Measurements from ENCODE around the gene GADD45G.

GADD45G gene

GRCh38 chr9:89592963-89593726, 11.7 kb upstream of the GADD45G start:
- no peak for DNase-seq (ENCODE audit: low read depth)
- no peak for TF ChIP-seq CTCF (conservative IDR thresholded peaks at IDR 0.05; ENCODE audit: low read length)
- H3K4me3 ChIP-seq (ENCODE audit: low read length) = no peak overlapping the region

GRCh38 chr9:89593727-89594427, 10.9 kb upstream of the GADD45G start:
- TF ChIP-seq CTCF (conservative IDR thresholded peaks at IDR 0.05; ENCODE audit: low read length) = peak; percentile 65
- no peak for DNase-seq (ENCODE audit: low read depth)
- no peak overlapping the region for H3K4me3 ChIP-seq (ENCODE audit: low read length)

GRCh38 chr9:89594811-89595550, 9.8 kb upstream of the GADD45G start:
- no peak overlapping the region for H3K4me3 ChIP-seq (ENCODE audit: low read length)
- no peak for TF ChIP-seq CTCF (conservative IDR thresholded peaks at IDR 0.05; ENCODE audit: low read length)
- no peak for DNase-seq (ENCODE audit: low read depth)

- no peak for DNase-seq (ENCODE audit: low read depth)
- no peak overlapping the region for H3K4me3 ChIP-seq (ENCODE audit: low read length)
- no peak for TF ChIP-seq CTCF (conservative IDR thresholded peaks at IDR 0.05; ENCODE audit: low read length)
Observed at GRCh38 chr9:89595646-89596045, 9.2 kb upstream of the GADD45G start.

- TF ChIP-seq CTCF (conservative IDR thresholded peaks at IDR 0.05; ENCODE audit: low read length) = no peak
- H3K4me3 ChIP-seq (ENCODE audit: low read length) = no peak overlapping the region
- no peak for DNase-seq (ENCODE audit: low read depth)
Observed at GRCh38 chr9:89596937-89597555, 7.8 kb upstream of the GADD45G start.

GRCh38 chr9:89597711-89598362, 7.0 kb upstream of the GADD45G start:
- no peak overlapping the region for H3K4me3 ChIP-seq (ENCODE audit: low read length)
- peak; percentile 49 for DNase-seq (ENCODE audit: low read depth)
- TF ChIP-seq CTCF (conservative IDR thresholded peaks at IDR 0.05; ENCODE audit: low read length) = peak; percentile 88
